KOPT-K1 (cell line): ENCODE data around the gene NRG2.

Experiments used
- H3K27ac ChIP-seq: fragments of 200-600 bp; sonication (generic); 2 replicates; pipeline ENCODE4 v1.5.1; 2016; ENCODE audit warnings: antibody characterized with exemption, mild to moderate bottlenecking, low read depth, low read length; ENCODE audit not compliant: poor library complexity, severe bottlenecking
- H3K36me3 ChIP-seq: fragments of 200-600 bp; sonication (generic); 2 replicates; pipeline ENCODE4 v1.5.1; 2017; ENCODE audit warnings: antibody characterized with exemption, mild to moderate bottlenecking, low read length, moderate library complexity; ENCODE audit not compliant: insufficient read depth
- H3K9me3 ChIP-seq: fragments of 200-600 bp; sonication (generic); 2 replicates; pipeline ENCODE4 v1.5.1; 2017; ENCODE audit warnings: antibody characterized with exemption, low read length, mild to moderate bottlenecking; ENCODE audit not compliant: insufficient read depth, poor library complexity, severe bottlenecking

NRG2 gene

GRCh38 chr5:139976703-139977102, 66.4 kb downstream of the NRG2 start:
- Histone ChIP-seq H3K36me3 (no peaks in the 10 kb centered on the region), H3K27ac (no peak overlapping the region), H3K9me3 (no peaks in the 10 kb centered on the region)

- Histone ChIP-seq H3K36me3 (no peaks in the 10 kb centered on the region), H3K9me3 (no peaks in the 10 kb centered on the region), H3K27ac (no peak overlapping the region)
Measured at GRCh38 chr5:139975942-139976341, 67.2 kb downstream of the NRG2 start.

- Histone ChIP-seq H3K27ac (no peak overlapping the region), H3K36me3 (no peaks in the 10 kb centered on the region), H3K9me3 (no peaks in the 10 kb centered on the region)
Measured at GRCh38 chr5:139975306-139975705, 67.8 kb downstream of the NRG2 start.

GRCh38 chr5:139974661-139975060, 68.4 kb downstream of the NRG2 start:
- Histone ChIP-seq H3K27ac (no peak overlapping the region), H3K36me3 (no peaks in the 10 kb centered on the region), H3K9me3 (no peaks in the 10 kb centered on the region)

- no peaks in the 10 kb centered on the region for H3K36me3 ChIP-seq
- H3K9me3 ChIP-seq: no peaks in the 10 kb centered on the region
- H3K27ac ChIP-seq: no peak overlapping the region
Measured at GRCh38 chr5:139971202-139971725, 71.8 kb downstream of the NRG2 start.

GRCh38 chr5:139969318-139969717, 73.8 kb downstream of the NRG2 start:
- no peak overlapping the region for H3K27ac ChIP-seq
- H3K9me3 ChIP-seq: no peaks in the 10 kb centered on the region
- no peaks in the 10 kb centered on the region for H3K36me3 ChIP-seq

GRCh38 chr5:139968547-139969261, 74.4 kb downstream of the NRG2 start:
- Histone ChIP-seq H3K9me3 (no peaks in the 10 kb centered on the region), H3K36me3 (no peaks in the 10 kb centered on the region)

GRCh38 chr5:139967353-139967752, 75.7 kb downstream of the NRG2 start:
- no peak overlapping the region for H3K27ac ChIP-seq
- no peaks in the 10 kb centered on the region for H3K9me3 ChIP-seq
- no peaks in the 10 kb centered on the region for H3K36me3 ChIP-seq

More at GRCh38 chr5:139968547-139969261, 74.4 kb downstream of the NRG2 start:
- H3K27ac ChIP-seq: no peak overlapping the region

- Histone ChIP-seq H3K36me3 (no peaks in the 10 kb centered on the region), H3K9me3 (no peaks in the 10 kb centered on the region), H3K27ac (no peak overlapping the region)
Measured at GRCh38 chr5:139966856-139967255, 76.2 kb downstream of the NRG2 start.

GRCh38 chr5:139964994-139965565, 78.0 kb downstream of the NRG2 start:
- H3K36me3 ChIP-seq: no peaks in the 10 kb centered on the region
- H3K9me3 ChIP-seq: no peaks in the 10 kb centered on the region
- H3K27ac ChIP-seq: no peak overlapping the region

- H3K36me3 ChIP-seq: no peaks in the 10 kb centered on the region
Measured at GRCh38 chr5:139964266-139964993, 78.7 kb downstream of the NRG2 start.

GRCh38 chr5:139962445-139962844, 80.7 kb downstream of the NRG2 start:
- Histone ChIP-seq H3K36me3 (no peaks in the 10 kb centered on the region), H3K27ac (no peak overlapping the region)

More at GRCh38 chr5:139964266-139964993, 78.7 kb downstream of the NRG2 start:
- no peaks in the 10 kb centered on the region for H3K9me3 ChIP-seq
- H3K27ac ChIP-seq: no peak overlapping the region

GRCh38 chr5:139961435-139962157, 81.5 kb downstream of the NRG2 start:
- no peaks in the 10 kb centered on the region for H3K9me3 ChIP-seq
- no peak overlapping the region for H3K27ac ChIP-seq
- no peaks in the 10 kb centered on the region for H3K36me3 ChIP-seq

More at GRCh38 chr5:139962445-139962844, 80.7 kb downstream of the NRG2 start:
- no peaks in the 10 kb centered on the region for H3K9me3 ChIP-seq

- H3K27ac ChIP-seq: no peak overlapping the region
- H3K36me3 ChIP-seq: no peaks in the 10 kb centered on the region
- H3K9me3 ChIP-seq: no peaks in the 10 kb centered on the region
Measured at GRCh38 chr5:139960723-139961383, 82.2 kb downstream of the NRG2 start.
